Neural progenitor cell (in vitro differentiated cells): ENCODE measurements around the gene ANO4.

Source experiments
- EZH2 ChIP-seq: fragments of 200-600 bp; sonication (generic); IDR thresholded peaks from 2 replicates; pipeline ENCODE4 v1.6.1; 2017; ENCODE audit warnings: antibody characterized with exemption, mild to moderate bottlenecking, moderate library complexity
- EZH2phosphoT487 ChIP-seq: fragments of 200-600 bp; sonication (generic); IDR thresholded peaks from 2 replicates; pipeline ENCODE4 v1.6.1; 2017; ENCODE audit warnings: antibody characterized with exemption
- TF ChIP-seq, protein P1 (sequence below): fragments of 200-600 bp; sonication (generic); IDR thresholded peaks from 2 replicates; pipeline ENCODE4 v1.5.1; 2017; ENCODE audit warnings: antibody characterized with exemption, mild to moderate bottlenecking

GRCh38 chr12:101108130-101108529, 313.6 kb downstream of the ANO4 start:
- TF ChIP-seq, protein P1, sequence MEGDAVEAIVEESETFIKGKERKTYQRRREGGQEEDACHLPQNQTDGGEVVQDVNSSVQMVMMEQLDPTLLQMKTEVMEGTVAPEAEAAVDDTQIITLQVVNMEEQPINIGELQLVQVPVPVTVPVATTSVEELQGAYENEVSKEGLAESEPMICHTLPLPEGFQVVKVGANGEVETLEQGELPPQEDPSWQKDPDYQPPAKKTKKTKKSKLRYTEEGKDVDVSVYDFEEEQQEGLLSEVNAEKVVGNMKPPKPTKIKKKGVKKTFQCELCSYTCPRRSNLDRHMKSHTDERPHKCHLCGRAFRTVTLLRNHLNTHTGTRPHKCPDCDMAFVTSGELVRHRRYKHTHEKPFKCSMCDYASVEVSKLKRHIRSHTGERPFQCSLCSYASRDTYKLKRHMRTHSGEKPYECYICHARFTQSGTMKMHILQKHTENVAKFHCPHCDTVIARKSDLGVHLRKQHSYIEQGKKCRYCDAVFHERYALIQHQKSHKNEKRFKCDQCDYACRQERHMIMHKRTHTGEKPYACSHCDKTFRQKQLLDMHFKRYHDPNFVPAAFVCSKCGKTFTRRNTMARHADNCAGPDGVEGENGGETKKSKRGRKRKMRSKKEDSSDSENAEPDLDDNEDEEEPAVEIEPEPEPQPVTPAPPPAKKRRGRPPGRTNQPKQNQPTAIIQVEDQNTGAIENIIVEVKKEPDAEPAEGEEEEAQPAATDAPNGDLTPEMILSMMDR = peak; percentile 24
- no peak for TF ChIP-seq EZH2
- TF ChIP-seq EZH2phosphoT487 = no peak
